ENCODE measurements around the gene MESP1.

GRCh38 chr15:89749054-89749453, 2.0 kb downstream of the MESP1 start:
- no peak for TF ChIP-seq CTCF (IDR thresholded peaks at IDR 0.05; ENCODE audit: insufficient read depth, low read length, poor library complexity, severe bottlenecking)
- TF ChIP-seq EZH2phosphoT487 (conservative IDR thresholded peaks at IDR 0.05; ENCODE audit: low read length), result no peak
